ENCODE data around the gene MYBPC2.
"Not testable (repeated sequence)": the region's sequence is repeated elsewhere in the genome, so short reads cannot be mapped to it uniquely, and the experiment has no call there.

GRCh38 chr19:50439130-50439529 lies 6.4 kb downstream of the MYBPC2 start:
- TF ChIP-seq PYGO2 (tag; IDR thresholded peaks at IDR 0.05); SMARCB1 (IDR thresholded peaks at IDR 0.05; ENCODE audit: insufficient read length, low read depth); ADNP (tag; IDR thresholded peaks at IDR 0.05); SETDB1 (IDR thresholded peaks at IDR 0.05; ENCODE audit: low read length): not testable (repeated sequence)

Measured in K562 (cell line).